Measurements from ENCODE around the gene C1orf105. TPM values are rescaled to one million over a fixed set of nuclear protein-coding genes. Genes with fewer than 3 reads are reported as not detected.

C1orf105 gene
- total RNA-seq, 4 donors from 2014 or later, result not detected

DNA sequence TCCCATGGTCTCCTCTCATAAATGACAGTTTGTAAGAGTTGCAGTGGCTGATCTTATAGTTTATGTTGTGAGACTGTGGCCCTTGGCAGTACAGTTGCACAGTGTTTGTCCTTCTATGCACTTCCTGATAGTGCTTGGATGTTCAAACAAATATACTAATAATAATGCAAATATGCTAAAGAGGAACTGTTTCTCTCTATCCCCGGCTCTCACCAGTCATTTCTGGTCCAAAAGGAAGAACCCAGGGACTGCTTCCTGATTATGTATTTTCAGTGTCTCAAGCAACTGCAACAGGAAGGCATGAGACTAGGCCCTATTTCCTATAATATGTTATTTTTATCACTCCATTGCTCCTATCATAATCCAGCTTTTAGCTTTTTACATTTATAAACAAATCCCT, 95.4 kb downstream of the C1orf105 start:
- H3K4me1 ChIP-seq, result no peaks in the 10 kb centered on the region
- H3K27me3 ChIP-seq, result no peaks in the 10 kb centered on the region
- H3K9me3 ChIP-seq, result no peaks in the 10 kb centered on the region
- intact Hi-C loops (cut with DNase I), result no loop called here
- 61 to 77% methylated on average over 1 of the region's 1 CpG for WGBS, 2 donors
- H3K4me3 ChIP-seq, result no peak overlapping the region
- DNase-seq, result no peak
- TF ChIP-seq POLR2A (IDR thresholded peaks at IDR 0.05) (no peak), CTCF (IDR thresholded peaks at IDR 0.05) (no peak)
- no peaks in the 10 kb centered on the region for H3K36me3 ChIP-seq
- no peak overlapping the region for H3K27ac ChIP-seq

DNA sequence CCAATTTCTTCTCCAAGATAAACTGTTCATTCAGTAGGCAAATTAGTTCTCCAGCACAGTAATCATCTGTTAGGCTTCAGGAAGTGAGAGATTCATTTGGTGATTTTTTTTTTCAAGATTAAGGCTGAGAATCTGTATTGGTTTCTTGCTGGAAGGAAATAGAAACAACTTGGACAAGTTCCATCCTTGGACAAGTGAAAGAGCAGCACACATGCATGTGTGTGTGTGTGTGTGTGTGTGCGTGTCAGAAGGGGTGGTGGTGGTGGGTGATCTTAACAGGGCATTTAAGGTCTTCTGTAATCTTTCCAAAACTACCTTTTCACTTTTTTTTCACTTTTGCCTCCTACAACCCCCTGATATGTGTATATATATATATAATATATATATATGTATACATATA, 96.6 kb downstream of the C1orf105 start:
- TF ChIP-seq CTCF (IDR thresholded peaks at IDR 0.05) (no peak), POLR2A (IDR thresholded peaks at IDR 0.05) (no peak)
- Histone ChIP-seq H3K27ac (no peak overlapping the region), H3K36me3 (no peaks in the 10 kb centered on the region), H3K9me3 (no peaks in the 10 kb centered on the region), H3K4me3 (no peak overlapping the region), H3K4me1 (no peaks in the 10 kb centered on the region), H3K27me3 (no peaks in the 10 kb centered on the region)
- WGBS, 2 donors, result 80 to 95% methylated on average over 1 of the region's 1 CpG
- DNase-seq, result no peak
- intact Hi-C loops (cut with DNase I), result no loop called here

DNA sequence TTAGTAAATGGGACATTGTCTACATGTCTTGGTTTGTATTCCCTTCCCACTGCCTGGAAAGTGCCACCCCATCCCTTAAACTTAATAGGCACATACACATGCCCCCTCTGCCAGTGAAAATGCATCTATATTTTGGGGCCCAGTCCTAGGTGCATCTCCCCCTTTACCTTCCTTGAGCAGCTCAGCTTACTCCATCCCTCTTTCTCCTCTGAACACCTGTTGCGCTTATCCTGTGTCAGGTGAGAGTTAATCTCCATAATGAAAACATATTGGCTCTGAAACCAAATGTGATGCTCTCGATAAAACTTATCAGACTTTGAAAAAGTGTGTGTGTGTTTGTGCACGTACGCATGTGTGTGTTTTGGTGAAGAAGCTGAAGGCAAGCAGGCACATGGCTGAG, 97.1 kb downstream of the C1orf105 start:
- Histone ChIP-seq H3K4me1 (no peaks in the 10 kb centered on the region), H3K9me3 (no peaks in the 10 kb centered on the region), H3K4me3 (no peak overlapping the region), H3K27ac (no peak overlapping the region), H3K27me3 (no peaks in the 10 kb centered on the region), H3K36me3 (no peaks in the 10 kb centered on the region)
- intact Hi-C loops (cut with DNase I), result no loop called here
- WGBS, 2 donors, result 88 to 92% methylated on average over 4 of the region's 4 CpGs
- DNase-seq, result no peak
- TF ChIP-seq POLR2A (IDR thresholded peaks at IDR 0.05) (no peak), CTCF (IDR thresholded peaks at IDR 0.05) (no peak)

Other genes with a start within 250 kb of the C1orf105 start
- 10 to 100 TPM; 10.8 to 23.1 (median 18.1) TPM for gene PIGC, start 23.4 kb downstream of the C1orf105 start, total RNA-seq
- gene SUCO, start 112.5 kb downstream of the C1orf105 start, total RNA-seq, result 10 to 100 TPM; 18.6 to 26.9 (median 23.4) TPM
- under 1 TPM in 3 of 4 donors, not detected in 1; 0.15 to 0.57 (median 0.21) TPM for gene FASLG, start 238.4 kb downstream of the C1orf105 start, total RNA-seq

Measured in esophagus squamous epithelium (tissue), 5 donors.